ENCODE results near the gene FBXL13.
"Not testable (repeated sequence)": the region's sequence is repeated elsewhere in the genome, so short reads cannot be mapped to it uniquely, and the experiment has no call there.

The FBXL13 gene

GRCh38 chr7:102763295-102763905 is 311.2 kb downstream of the FBXL13 start:
- DNase-seq (ENCODE audit: low read depth, low spot score), result not testable (repeated sequence)

Measured in brain pericyte (primary cell).